T-helper 2 cell treated with Interferon-gamma antibody and Interleukin-4, amounts not matched to agents 5 μg/mL and 100 μg/mL, for 36 hours (primary cell): ENCODE measurements around the gene CARD19.
"Not testable (repeated sequence)": the region's sequence is repeated elsewhere in the genome, so short reads cannot be mapped to it uniquely, and the experiment has no call there.

ENCODE experiments used
- DNase-seq: peaks from one replicate; pipeline ENCODE4 v3.0.0; 2021; ENCODE audit warnings: low spot score
- H3K27ac Mint-ChIP-seq: one replicate; pipeline ENCODE4 v1.8.0; 2021; ENCODE audit warnings: mild to moderate bottlenecking, mixed read lengths
- H3K27me3 Mint-ChIP-seq: one replicate; pipeline ENCODE4 v1.8.0; 2021; ENCODE audit warnings: low read depth, mixed read lengths
- H3K36me3 Mint-ChIP-seq: one replicate; pipeline ENCODE4 v1.8.0; 2021; ENCODE audit warnings: low read depth, mixed read lengths
- H3K4me1 Mint-ChIP-seq: one replicate; pipeline ENCODE4 v1.8.0; 2021; ENCODE audit warnings: low read depth, mixed read lengths
- H3K4me3 Mint-ChIP-seq: one replicate; pipeline ENCODE4 v1.8.0; 2022; ENCODE audit warnings: mild to moderate bottlenecking, moderate library complexity, mixed read lengths
- H3K9me3 Mint-ChIP-seq: one replicate; pipeline ENCODE4 v1.8.0; 2021; ENCODE audit warnings: mixed read lengths

The CARD19 gene

GRCh38 chr9:93112116-93112863 lies 16.3 kb downstream of the CARD19 start:
- no peaks in the 10 kb centered on the region for H3K9me3 Mint-ChIP-seq
- H3K27me3 Mint-ChIP-seq: no peaks in the 10 kb centered on the region
- H3K4me1 Mint-ChIP-seq: peaks cover 29% of the 10 kb centered on the region
- peaks cover 15% of the 10 kb centered on the region for H3K36me3 Mint-ChIP-seq
- no peak overlapping the region for H3K4me3 Mint-ChIP-seq
- peak overlapping the region; percentile 55 for H3K27ac Mint-ChIP-seq
- no peak for DNase-seq

GRCh38 chr9:93112864-93113389 lies 16.9 kb downstream of the CARD19 start:
- Mint-ChIP-seq H3K4me3 (no peak overlapping the region), H3K27me3 (no peaks in the 10 kb centered on the region), H3K27ac (no peak overlapping the region), H3K36me3 (peaks cover 13% of the 10 kb centered on the region), H3K4me1 (peaks cover 22% of the 10 kb centered on the region), H3K9me3 (no peaks in the 10 kb centered on the region)
- DNase-seq: no peak

GRCh38 chr9:93114169-93114983 lies 18.4 kb downstream of the CARD19 start:
- no peak overlapping the region for H3K4me3 Mint-ChIP-seq
- H3K27ac Mint-ChIP-seq: peak overlapping the region; percentile 62
- no peak for DNase-seq
- H3K27me3 Mint-ChIP-seq: no peaks in the 10 kb centered on the region
- peaks cover 7% of the 10 kb centered on the region for H3K36me3 Mint-ChIP-seq
- H3K4me1 Mint-ChIP-seq: peaks cover 9% of the 10 kb centered on the region
- no peaks in the 10 kb centered on the region for H3K9me3 Mint-ChIP-seq

GRCh38 chr9:93114984-93115335 lies 18.9 kb downstream of the CARD19 start:
- no peak overlapping the region for H3K4me3 Mint-ChIP-seq
- peak overlapping the region; percentile 62 for H3K27ac Mint-ChIP-seq
- DNase-seq: no peak
- no peaks in the 10 kb centered on the region for H3K9me3 Mint-ChIP-seq
- peaks cover 7% of the 10 kb centered on the region for H3K36me3 Mint-ChIP-seq
- no peaks in the 10 kb centered on the region for H3K27me3 Mint-ChIP-seq
- peaks cover 14% of the 10 kb centered on the region for H3K4me1 Mint-ChIP-seq

GRCh38 chr9:93115486-93116071 lies 19.6 kb downstream of the CARD19 start:
- DNase-seq: no peak
- H3K27ac Mint-ChIP-seq: no peak overlapping the region
- peaks cover 18% of the 10 kb centered on the region for H3K4me1 Mint-ChIP-seq
- no peak overlapping the region for H3K4me3 Mint-ChIP-seq
- no peaks in the 10 kb centered on the region for H3K9me3 Mint-ChIP-seq
- H3K36me3 Mint-ChIP-seq: peaks cover 7% of the 10 kb centered on the region
- H3K27me3 Mint-ChIP-seq: no peaks in the 10 kb centered on the region

GRCh38 chr9:93116072-93116961 lies 20.3 kb downstream of the CARD19 start:
- Mint-ChIP-seq H3K9me3 (no peaks in the 10 kb centered on the region), H3K27me3 (no peaks in the 10 kb centered on the region), H3K27ac (no peak overlapping the region), H3K4me3 (no peak overlapping the region), H3K36me3 (peaks cover 3% of the 10 kb centered on the region), H3K4me1 (peaks cover 13% of the 10 kb centered on the region)
- no peak for DNase-seq

GRCh38 chr9:93117521-93117920 lies 21.5 kb downstream of the CARD19 start:
- H3K36me3 Mint-ChIP-seq, H3K9me3 Mint-ChIP-seq, H3K4me3 Mint-ChIP-seq, H3K27me3 Mint-ChIP-seq, H3K27ac Mint-ChIP-seq, DNase-seq: not testable (repeated sequence)
- H3K4me1 Mint-ChIP-seq: peaks cover 13% of the 10 kb centered on the region

GRCh38 chr9:93117924-93118862 lies 22.2 kb downstream of the CARD19 start:
- Mint-ChIP-seq H3K27me3 (no peaks in the 10 kb centered on the region), H3K4me1 (peaks cover 13% of the 10 kb centered on the region), H3K27ac (peak overlapping the region; percentile 3), H3K9me3 (no peaks in the 10 kb centered on the region), H3K4me3 (no peak overlapping the region), H3K36me3 (peaks cover 4% of the 10 kb centered on the region)
- DNase-seq: no peak

- Mint-ChIP-seq H3K4me1 (peaks cover 13% of the 10 kb centered on the region), H3K4me3 (no peak overlapping the region), H3K9me3 (no peaks in the 10 kb centered on the region), H3K36me3 (peaks cover 3% of the 10 kb centered on the region), H3K27ac (peak overlapping the region; percentile 68), H3K27me3 (no peaks in the 10 kb centered on the region)
- no peak for DNase-seq
Measured at GRCh38 chr9:93118863-93119702, 23.1 kb downstream of the CARD19 start.

- DNase-seq: no peak
- H3K27me3 Mint-ChIP-seq: no peaks in the 10 kb centered on the region
- peak overlapping the region; percentile 68 for H3K27ac Mint-ChIP-seq
- no peaks in the 10 kb centered on the region for H3K9me3 Mint-ChIP-seq
- peaks cover 6% of the 10 kb centered on the region for H3K36me3 Mint-ChIP-seq
- H3K4me1 Mint-ChIP-seq: peaks cover 13% of the 10 kb centered on the region
- no peak overlapping the region for H3K4me3 Mint-ChIP-seq
Measured at GRCh38 chr9:93119703-93119952, 23.6 kb downstream of the CARD19 start.

- peaks cover 6% of the 10 kb centered on the region for H3K36me3 Mint-ChIP-seq
- no peaks in the 10 kb centered on the region for H3K27me3 Mint-ChIP-seq
- no peaks in the 10 kb centered on the region for H3K9me3 Mint-ChIP-seq
- H3K27ac Mint-ChIP-seq: peak overlapping the region; percentile 68
- peaks cover 10% of the 10 kb centered on the region for H3K4me1 Mint-ChIP-seq
- H3K4me3 Mint-ChIP-seq: no peak overlapping the region
- DNase-seq: no peak
Measured at GRCh38 chr9:93119953-93120845, 24.2 kb downstream of the CARD19 start.
